CD4-positive, alpha-beta T cell (primary cell): Measurements from ENCODE around the gene CAPN9. TPM values are rescaled to one million over a fixed set of nuclear protein-coding genes. Genes with fewer than 3 reads are reported as not detected.

Experiments
- ATAC-seq: fragments of 200-7000 bp; cut with Tn5 transposase; one replicate; pipeline ENCODE4 v1.10.0; 2022; ENCODE audit warnings: mild to moderate bottlenecking; ENCODE audit not compliant: poor library complexity
- CTCF ChIA-PET: fragments of 350-600 bp; sonication (Branson Sonifier 250); formaldehyde crosslinking; loops from one replicate; lab custom pipeline; 2021; ENCODE audit warnings: antibody characterized with exemption, inconsistent platforms; lab: Charles Lee
- POLR2A ChIA-PET: fragments of 350-600 bp; sonication (Branson Sonifier 250); formaldehyde crosslinking; loops from one replicate; lab custom pipeline; 2021; ENCODE audit warnings: antibody characterized with exemption, inconsistent platforms; lab: Charles Lee
- DNase-seq, 14 experiments: peaks; one replicate each; pipeline ENCODE4 v3.0.0-alpha.2; 2013 to 2020; ENCODE audit warnings: mixed read lengths in 2 of 14
- H3K27ac ChIP-seq, 2 donors: one replicate each; pipeline versions ENCODE4 v1.5.1 to v1.7.0; 2013; ENCODE audit warnings: low read length in 2 of 2, low read depth in 1 of 2, mild to moderate bottlenecking in 1 of 2
- H3K27me3 ChIP-seq, 2 experiments: 1 replicate in 1 of 2; 2 replicates in 1 of 2; pipeline versions ENCODE4 v1.6.1 to v1.7.0; 2013; ENCODE audit warnings: low read length in 2 of 2, control low read depth in 1 of 2, mild to moderate bottlenecking in 1 of 2, moderate library complexity in 1 of 2; ENCODE audit not compliant: insufficient read depth in 2 of 2, control insufficient read depth in 1 of 2
- H3K36me3 ChIP-seq: one replicate; pipeline ENCODE4 v1.6.1; 2013; ENCODE audit warnings: low read length, control low read depth; ENCODE audit not compliant: insufficient read depth
- H3K4me1 ChIP-seq: one replicate; pipeline ENCODE4 v1.6.1; 2013; ENCODE audit warnings: low read length, control low read depth; ENCODE audit not compliant: insufficient read depth
- H3K4me3 ChIP-seq: one replicate; pipeline ENCODE4 v1.5.1; 2013; ENCODE audit warnings: mild to moderate bottlenecking, low read length, moderate library complexity
- H3K9me3 ChIP-seq, 2 experiments: 1 replicate in 1 of 2; 2 replicates in 1 of 2; pipeline versions ENCODE4 v1.6.1 to v1.7.0; 2013; ENCODE audit warnings: low read length in 2 of 2, mild to moderate bottlenecking in 2 of 2, control low read depth in 1 of 2, moderate library complexity in 1 of 2; ENCODE audit not compliant: control insufficient read depth in 1 of 2, insufficient read depth in 1 of 2
- H3K27ac Mint-ChIP-seq: one replicate; pipeline ENCODE4 v1.8.0; 2020; ENCODE audit warnings: mixed read lengths
- H3K27me3 Mint-ChIP-seq: one replicate; pipeline ENCODE4 v1.8.0; 2021; ENCODE audit warnings: mixed read lengths
- H3K36me3 Mint-ChIP-seq: one replicate; pipeline ENCODE4 v1.8.0; 2021; ENCODE audit warnings: low read depth, mixed read lengths
- H3K4me1 Mint-ChIP-seq: one replicate; pipeline ENCODE4 v1.8.0; 2021; ENCODE audit warnings: low read depth, mixed read lengths
- H3K4me3 Mint-ChIP-seq: one replicate; pipeline ENCODE4 v1.8.0; 2020; ENCODE audit warnings: mild to moderate bottlenecking, mixed read lengths
- H3K9me3 Mint-ChIP-seq: one replicate; pipeline ENCODE4 v1.8.0; 2020; ENCODE audit warnings: mixed read lengths
- intact Hi-C, 2 experiments: fragments of 100-400 bp; cut with DNase I in 1 of 2; cut with micrococcal nuclease in 1 of 2; formaldehyde crosslinking; loops; one replicate each; pipeline versions ENCODE4 v1.15.1 to v1.9.0; 2023 to 2025; cut with DNase I, micrococcal nuclease
- total RNA-seq, 174 experiments: library from RNA in 2 of 174; stranded (reverse) in 2 of 174; gene quantifications; one replicate each; pipeline ENCODE4 v1.2.3 and lab custom pipeline; 2021 to 2026
- TF ChIP-seq, protein P1 (sequence below): fragments of 200-600 bp; IDR thresholded peaks from one replicate; pipeline ENCODE4 v1.8.0; 2022; ENCODE audit warnings: antibody characterized with exemption, mild to moderate bottlenecking

CAPN9 gene
- total RNA-seq, 2 experiments from 2014 or later = not detected

DNA sequence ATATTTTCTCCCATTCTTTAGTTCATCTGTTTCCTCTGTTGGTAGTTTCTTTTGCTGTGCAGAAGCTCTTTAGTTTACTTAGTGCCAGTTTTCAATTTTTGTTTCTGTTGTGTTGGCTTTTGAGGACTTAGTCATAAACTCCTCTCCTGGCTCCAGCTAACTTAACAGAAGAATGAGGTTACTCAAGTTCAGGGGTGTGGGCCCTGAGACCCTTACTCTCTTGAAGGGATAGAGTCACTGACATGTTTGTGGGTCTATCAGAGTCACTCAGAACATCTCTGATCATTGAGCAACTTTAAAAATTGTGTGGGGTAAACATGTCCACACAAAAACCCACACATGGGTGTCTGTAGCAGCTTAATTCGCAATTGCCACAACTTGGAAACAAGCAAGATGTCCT, 47.5 kb upstream of the CAPN9 start:
- Mint-ChIP-seq H3K4me3 (no peak overlapping the region), H3K4me1 (no peaks in the 10 kb centered on the region), H3K36me3 (no peaks in the 10 kb centered on the region), H3K9me3 (no peaks in the 10 kb centered on the region), H3K27ac (no peak overlapping the region), H3K27me3 (peaks cover under 1% of the 10 kb centered on the region)
- Histone ChIP-seq H3K27me3 (peaks cover 0 to 2% of the 10 kb centered on the region in 2 experiments), H3K4me1 (peaks cover 4% of the 10 kb centered on the region), H3K27ac (no peak overlapping the region), H3K36me3 (no peaks in the 10 kb centered on the region), H3K9me3 (no peaks in the 10 kb centered on the region), H3K4me3 (no peak overlapping the region)
- CTCF ChIA-PET = interaction anchor here (1.2 kb wide), 1 partner anchor 47 kb away, joined by 3 read pairs; no protein-coding TSS in a partner anchor
- POLR2A ChIA-PET = no interaction called here
- TF ChIP-seq, protein P1, sequence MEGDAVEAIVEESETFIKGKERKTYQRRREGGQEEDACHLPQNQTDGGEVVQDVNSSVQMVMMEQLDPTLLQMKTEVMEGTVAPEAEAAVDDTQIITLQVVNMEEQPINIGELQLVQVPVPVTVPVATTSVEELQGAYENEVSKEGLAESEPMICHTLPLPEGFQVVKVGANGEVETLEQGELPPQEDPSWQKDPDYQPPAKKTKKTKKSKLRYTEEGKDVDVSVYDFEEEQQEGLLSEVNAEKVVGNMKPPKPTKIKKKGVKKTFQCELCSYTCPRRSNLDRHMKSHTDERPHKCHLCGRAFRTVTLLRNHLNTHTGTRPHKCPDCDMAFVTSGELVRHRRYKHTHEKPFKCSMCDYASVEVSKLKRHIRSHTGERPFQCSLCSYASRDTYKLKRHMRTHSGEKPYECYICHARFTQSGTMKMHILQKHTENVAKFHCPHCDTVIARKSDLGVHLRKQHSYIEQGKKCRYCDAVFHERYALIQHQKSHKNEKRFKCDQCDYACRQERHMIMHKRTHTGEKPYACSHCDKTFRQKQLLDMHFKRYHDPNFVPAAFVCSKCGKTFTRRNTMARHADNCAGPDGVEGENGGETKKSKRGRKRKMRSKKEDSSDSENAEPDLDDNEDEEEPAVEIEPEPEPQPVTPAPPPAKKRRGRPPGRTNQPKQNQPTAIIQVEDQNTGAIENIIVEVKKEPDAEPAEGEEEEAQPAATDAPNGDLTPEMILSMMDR = no peak
- ATAC-seq = no peak
- no peak for DNase-seq
- intact Hi-C loops = no loop called here

DNA sequence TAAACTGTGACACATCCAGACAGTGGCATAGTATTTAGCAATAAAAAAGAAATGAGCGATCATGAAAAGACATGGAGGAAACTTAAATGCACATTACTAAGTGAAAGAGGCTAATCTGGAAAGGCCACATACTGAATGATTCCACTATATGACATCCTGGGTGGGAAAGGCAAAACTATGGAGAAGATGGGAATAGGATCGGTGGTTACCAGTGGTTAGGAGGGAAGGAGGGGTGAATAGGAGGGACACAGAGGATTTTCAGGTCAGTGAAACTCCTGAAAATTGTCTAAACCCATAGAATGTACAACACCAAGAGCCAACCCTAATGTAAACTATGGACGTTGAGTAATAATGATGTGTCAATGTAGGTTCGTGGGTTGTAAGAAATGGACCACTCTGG, 47.1 kb upstream of the CAPN9 start:
- Histone ChIP-seq H3K27me3 (peaks cover 0 to 2% of the 10 kb centered on the region in 2 experiments), H3K4me3 (no peak overlapping the region), H3K27ac (no peak overlapping the region), H3K9me3 (no peaks in the 10 kb centered on the region), H3K4me1 (peaks cover under 1% of the 10 kb centered on the region), H3K36me3 (no peaks in the 10 kb centered on the region)
- Mint-ChIP-seq H3K4me1 (no peaks in the 10 kb centered on the region), H3K36me3 (no peaks in the 10 kb centered on the region), H3K27ac (no peak overlapping the region), H3K9me3 (no peaks in the 10 kb centered on the region), H3K4me3 (no peak overlapping the region), H3K27me3 (peaks cover 4% of the 10 kb centered on the region)
- ChIA-PET CTCF (no interaction called here), POLR2A (no interaction called here)
- DNase-seq (no peak), ATAC-seq (no peak)
- intact Hi-C loops = no loop called here
- TF ChIP-seq, protein P1 = no peak

DNA sequence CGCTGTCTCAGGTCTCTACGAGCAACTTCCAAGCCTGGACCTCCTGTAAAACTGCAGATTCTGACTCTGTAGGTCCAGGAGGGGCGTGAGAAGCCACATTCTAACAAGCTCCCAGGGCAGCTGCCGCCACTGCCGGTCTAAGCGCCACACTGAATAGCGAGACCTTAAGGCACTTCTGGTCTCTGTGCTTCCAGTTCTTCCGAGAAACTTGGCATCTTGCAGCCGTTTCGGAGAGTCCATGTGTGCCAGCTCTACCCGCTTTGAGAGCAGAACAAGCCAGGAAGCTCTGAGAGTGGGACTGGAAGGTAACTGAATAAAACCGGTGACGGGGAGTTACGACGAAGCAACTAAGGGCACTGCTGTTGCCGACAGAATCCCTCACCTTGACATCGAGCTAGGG, 45.8 kb upstream of the CAPN9 start:
- TF ChIP-seq, protein P1 = no peak
- no peaks in the 10 kb centered on the region for H3K4me1 ChIP-seq
- H3K4me3 ChIP-seq = no peak overlapping the region
- intact Hi-C loops = no loop called here
- ChIA-PET POLR2A (no interaction called here), CTCF (no interaction called here)
- H3K27me3 ChIP-seq = peaks cover 0 to 2% of the 10 kb centered on the region in 2 experiments
- ATAC-seq = no peak
- Mint-ChIP-seq H3K4me3 (no peak overlapping the region), H3K9me3 (no peaks in the 10 kb centered on the region), H3K27ac (no peak overlapping the region), H3K27me3 (peaks cover 5% of the 10 kb centered on the region), H3K36me3 (no peaks in the 10 kb centered on the region), H3K4me1 (no peaks in the 10 kb centered on the region)
- H3K9me3 ChIP-seq = no peaks in the 10 kb centered on the region
- H3K27ac ChIP-seq = no peak overlapping the region
- DNase-seq = no peak
- no peaks in the 10 kb centered on the region for H3K36me3 ChIP-seq
